ENCODE data around the gene PRPF38B. TPM values are rescaled to one million over a fixed set of nuclear protein-coding genes. Genes with fewer than 3 reads are reported as not detected.

PRPF38B gene
- total and polyA plus RNA-seq, 10 of the 15 experiments (the other 5 are each of a cell fraction or from before 2014, with no cell fraction given), result 32.9 to 79.2 (median 47.8) TPM

- TF ChIP-seq CTCF (IDR thresholded peaks at IDR 0.05 in 2 of 3, conservative IDR thresholded peaks at IDR 0.05 in 1 of 3; ENCODE audit: control insufficient read depth in 2 of 3, extremely low read depth in 1 of 3, insufficient read depth in 1 of 3, low read depth in 3 of 3, low read length in 3 of 3) (peak; percentile 13 to 41 (median 24); a peak in 3 of 6 replicates), USF1 (IDR thresholded peaks at IDR 0.05; ENCODE audit: borderline replicate concordance, extremely low read length, insufficient read depth, low read depth, low read length) (no peak), MTA3 (IDR thresholded peaks at IDR 0.05; ENCODE audit: borderline replicate concordance, low read length) (0 out of 2 replicates have a peak, but pooled peaks have one; percentile 47)
- TF ChIP-seq, protein P1, sequence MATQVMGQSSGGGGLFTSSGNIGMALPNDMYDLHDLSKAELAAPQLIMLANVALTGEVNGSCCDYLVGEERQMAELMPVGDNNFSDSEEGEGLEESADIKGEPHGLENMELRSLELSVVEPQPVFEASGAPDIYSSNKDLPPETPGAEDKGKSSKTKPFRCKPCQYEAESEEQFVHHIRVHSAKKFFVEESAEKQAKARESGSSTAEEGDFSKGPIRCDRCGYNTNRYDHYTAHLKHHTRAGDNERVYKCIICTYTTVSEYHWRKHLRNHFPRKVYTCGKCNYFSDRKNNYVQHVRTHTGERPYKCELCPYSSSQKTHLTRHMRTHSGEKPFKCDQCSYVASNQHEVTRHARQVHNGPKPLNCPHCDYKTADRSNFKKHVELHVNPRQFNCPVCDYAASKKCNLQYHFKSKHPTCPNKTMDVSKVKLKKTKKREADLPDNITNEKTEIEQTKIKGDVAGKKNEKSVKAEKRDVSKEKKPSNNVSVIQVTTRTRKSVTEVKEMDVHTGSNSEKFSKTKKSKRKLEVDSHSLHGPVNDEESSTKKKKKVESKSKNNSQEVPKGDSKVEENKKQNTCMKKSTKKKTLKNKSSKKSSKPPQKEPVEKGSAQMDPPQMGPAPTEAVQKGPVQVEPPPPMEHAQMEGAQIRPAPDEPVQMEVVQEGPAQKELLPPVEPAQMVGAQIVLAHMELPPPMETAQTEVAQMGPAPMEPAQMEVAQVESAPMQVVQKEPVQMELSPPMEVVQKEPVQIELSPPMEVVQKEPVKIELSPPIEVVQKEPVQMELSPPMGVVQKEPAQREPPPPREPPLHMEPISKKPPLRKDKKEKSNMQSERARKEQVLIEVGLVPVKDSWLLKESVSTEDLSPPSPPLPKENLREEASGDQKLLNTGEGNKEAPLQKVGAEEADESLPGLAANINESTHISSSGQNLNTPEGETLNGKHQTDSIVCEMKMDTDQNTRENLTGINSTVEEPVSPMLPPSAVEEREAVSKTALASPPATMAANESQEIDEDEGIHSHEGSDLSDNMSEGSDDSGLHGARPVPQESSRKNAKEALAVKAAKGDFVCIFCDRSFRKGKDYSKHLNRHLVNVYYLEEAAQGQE (IDR thresholded peaks at IDR 0.05; ENCODE audit: low read depth, low read length), result no peak
Observed at GRCh38 chr1:108692724-108693655, 880 bp downstream of the PRPF38B start (continued).
